ENCODE data around the gene MYO5A. TPM values are rescaled to one million over a fixed set of nuclear protein-coding genes. Genes with fewer than 3 reads are reported as not detected.
A peak's percentile ranks its signal among the peaks of the same experiment; 100 is the strongest.

The MYO5A gene
- polyA plus RNA-seq, 2 of the 4 experiments (the other 2 are of a cell fraction), result 15.1 to 46.7 TPM

GRCh38 chr15:52294881-52295420 is 233.7 kb downstream of the MYO5A start:
- WGBS (ENCODE audit: missing lambda C conversion rate), result 52% methylated on average over 3 of the region's 32 CpGs
- Histone ChIP-seq H3K4me2 (peak overlapping the region; percentile 99), H3K27ac (peak overlapping the region; percentile 88 to 89), H3K4me1 (peaks cover 33% of the 10 kb centered on the region), H3K9me3 (no peaks in the 10 kb centered on the region), H3K4me3 (peak overlapping the region; percentile 76)
- FAIRE-seq (no peak), DNase-seq (ENCODE audit: low read depth in 1 of 2, low spot score in 1 of 2) (peak in 1 of 2 experiments; percentile 21), ATAC-seq (peak; percentile 26 to 32)
- TF ChIP-seq E2F6 (IDR thresholded peaks at IDR 0.05; ENCODE audit: borderline replicate concordance, low read depth) (peak; percentile 44; the same call in 1 of the 2 replicates), SREBF2 (IDR thresholded peaks at IDR 0.05) (no peak), REST (IDR thresholded peaks at IDR 0.05) (no peak), BHLHE40 (IDR thresholded peaks at IDR 0.05; ENCODE audit: low read depth, low read length) (no peak), MAX (IDR thresholded peaks at IDR 0.05) (peak; percentile 55; the same call in 1 of the 2 replicates)
- POLR2A ChIA-PET, result interaction anchor here (0.6 to 1.8 kb wide), 3 partner anchors 10 to 247 kb away, joined by 3 to 4 read pairs (median 3); partner anchors contain the start of gene MYO5A
- CTCF ChIA-PET, result interaction anchor here (0.6 to 2.8 kb wide), 5 partner anchors 9 to 645 kb away, joined by 3 to 22 read pairs (median 4); no protein-coding TSS in a partner anchor

GRCh38 chr15:52292780-52293392 is 235.8 kb downstream of the MYO5A start:
- Histone ChIP-seq H3K9me3 (no peaks in the 10 kb centered on the region), H3K27ac (peak overlapping the region in 1 of 2 experiments; percentile 24; a peak in 2 of 6 replicates), H3K4me2 (peak overlapping the region; percentile 99; the same call in 1 of the 3 replicates), H3K4me3 (no peak overlapping the region), H3K4me1 (peaks cover 50% of the 10 kb centered on the region)
- WGBS (ENCODE audit: missing lambda C conversion rate), result 82% methylated on average over 7 of the region's 7 CpGs
- FAIRE-seq (no peak), DNase-seq (ENCODE audit: low read depth in 1 of 2, low spot score in 1 of 2) (peak in 1 of 2 experiments; percentile 46), ATAC-seq (no peak)
- CTCF ChIA-PET, result interaction anchor here (1.5 kb wide), 1 partner anchor 37 kb away, joined by 10 read pairs; no protein-coding TSS in a partner anchor
- POLR2A ChIA-PET, result no interaction called here
- TF ChIP-seq RAD21 (conservative IDR thresholded peaks at IDR 0.05 in 1 of 2, IDR thresholded peaks at IDR 0.05 in 1 of 2), result no peak
- TF ChIP-seq CBX8 (IDR thresholded peaks at IDR 0.05), result no peak
- no peak for TF ChIP-seq HEYL (CRISPR knock-in tag; IDR thresholded peaks at IDR 0.05)
- no peak for TF ChIP-seq SMC3 (IDR thresholded peaks at IDR 0.05)
- TF ChIP-seq PBX3 (IDR thresholded peaks at IDR 0.05), result no peak
- TF ChIP-seq GATA3 (IDR thresholded peaks at IDR 0.05; ENCODE audit: borderline replicate concordance), result no peak
- TF ChIP-seq SREBF2 (IDR thresholded peaks at IDR 0.05), result no peak
- TF ChIP-seq ATOH8 (CRISPR knock-in tag; IDR thresholded peaks at IDR 0.05; ENCODE audit: low read depth), result no peak
- no peak for TF ChIP-seq PHF8 (IDR thresholded peaks at IDR 0.05; ENCODE audit: borderline replicate concordance, low read depth)
- TF ChIP-seq ZSCAN20 (CRISPR knock-in tag; IDR thresholded peaks at IDR 0.05), result no peak
- no peak for TF ChIP-seq CBX2 (IDR thresholded peaks at IDR 0.05; ENCODE audit: borderline replicate concordance, low read depth)
- TF ChIP-seq RARB (CRISPR knock-in tag; IDR thresholded peaks at IDR 0.05), result no peak
- no peak for TF ChIP-seq HMGXB4 (CRISPR knock-in tag; IDR thresholded peaks at IDR 0.05; ENCODE audit: borderline replicate concordance)
- TF ChIP-seq POLR2AphosphoS2 (conservative IDR thresholded peaks at IDR 0.05; ENCODE audit: low read length), result no peak
- no peak for TF ChIP-seq HOXA7 (CRISPR knock-in tag; IDR thresholded peaks at IDR 0.05)
- TF ChIP-seq TFCP2L1 (CRISPR knock-in tag; IDR thresholded peaks at IDR 0.05), result no peak
- TF ChIP-seq NPAS2 (CRISPR knock-in tag; IDR thresholded peaks at IDR 0.05; ENCODE audit: borderline replicate concordance), result no peak
- no peak for TF ChIP-seq NFE2L2 (conservative IDR thresholded peaks at IDR 0.05; ENCODE audit: low read length)
